GM18511 (cell line): ENCODE data around the gene GABRG3.

Experiments used
- ATAC-seq: cut with Tn5 transposase; IDR thresholded peaks from one replicate; pipeline ENCODE4 v1.9.1; 2021; ENCODE audit warnings: mild to moderate bottlenecking, moderate library complexity; ENCODE audit not compliant: unreplicated experiment

The GABRG3 gene

GRCh38 chr15:26970712-26971210 is at the start of gene GABRG3:
Gene GABRG3, plus strand, starts transcription at chr15:26971181.
- ATAC-seq: no peak

DNA sequence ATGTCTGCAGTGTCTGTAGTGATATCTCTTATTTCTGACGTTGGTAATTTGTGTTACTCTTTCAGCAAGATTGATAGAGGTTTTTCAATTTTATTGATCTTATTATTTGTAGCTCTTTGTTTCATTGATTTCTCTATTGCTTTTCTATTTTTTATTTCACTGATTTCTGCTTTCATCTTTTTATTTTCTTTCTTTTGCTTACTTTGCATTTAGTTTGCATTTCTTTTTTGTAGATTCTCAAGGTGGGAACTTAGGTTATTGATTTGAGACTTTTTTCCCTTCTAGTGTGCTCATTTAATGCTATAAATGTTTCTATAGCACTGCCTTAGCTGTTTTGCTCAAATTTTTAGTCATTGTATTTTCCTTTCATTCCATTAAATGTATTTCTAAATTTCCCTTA is 49.5 kb upstream of the GABRG3 start:
- ATAC-seq: no peak

GRCh38 chr15:26926081-26926480 is 44.9 kb upstream of the GABRG3 start:
- ATAC-seq: no peak

DNA sequence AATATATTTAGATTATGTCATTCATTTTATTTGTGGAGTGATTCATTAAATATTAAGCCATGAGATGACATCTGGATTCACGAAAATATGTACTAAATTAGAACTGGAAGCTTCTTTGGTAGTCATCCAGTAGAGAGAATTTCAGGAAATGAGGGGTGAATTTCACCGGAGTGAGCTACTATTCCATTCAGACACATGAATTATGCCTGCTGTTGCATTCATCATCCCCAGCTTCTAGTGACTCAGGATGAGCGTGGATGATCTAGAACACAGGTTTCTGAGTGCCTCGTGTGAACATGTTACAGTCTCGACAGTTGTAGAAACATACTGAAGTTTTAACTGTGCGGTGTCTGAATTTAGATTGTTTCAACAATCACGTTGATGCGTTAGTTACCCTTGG is 42.9 kb upstream of the GABRG3 start:
- no peak for ATAC-seq

GRCh38 chr15:26929588-26929987 is 41.4 kb upstream of the GABRG3 start:
- ATAC-seq: no peak

GRCh38 chr15:26934848-26935247 is 36.1 kb upstream of the GABRG3 start:
- ATAC-seq: no peak

DNA sequence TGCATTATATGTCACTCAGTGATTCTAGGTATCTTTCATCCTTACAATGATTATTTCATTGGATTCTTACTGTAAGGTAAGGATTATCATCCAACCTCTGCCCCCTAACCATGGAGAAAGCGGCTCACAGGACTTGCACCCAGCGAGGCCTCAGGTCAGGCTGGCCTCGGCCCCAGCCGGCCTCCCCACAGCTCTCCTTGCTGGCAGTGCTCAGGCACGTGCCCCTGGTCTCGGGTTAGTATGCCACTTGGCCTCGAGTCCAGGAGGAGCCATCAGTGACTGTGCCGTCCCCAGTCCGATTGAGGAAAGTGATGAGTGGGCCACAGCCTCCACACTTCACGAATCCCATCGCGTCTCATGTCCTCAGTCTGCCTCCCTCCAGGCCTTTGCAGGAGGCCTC is 35.7 kb upstream of the GABRG3 start:
- no peak for ATAC-seq

DNA sequence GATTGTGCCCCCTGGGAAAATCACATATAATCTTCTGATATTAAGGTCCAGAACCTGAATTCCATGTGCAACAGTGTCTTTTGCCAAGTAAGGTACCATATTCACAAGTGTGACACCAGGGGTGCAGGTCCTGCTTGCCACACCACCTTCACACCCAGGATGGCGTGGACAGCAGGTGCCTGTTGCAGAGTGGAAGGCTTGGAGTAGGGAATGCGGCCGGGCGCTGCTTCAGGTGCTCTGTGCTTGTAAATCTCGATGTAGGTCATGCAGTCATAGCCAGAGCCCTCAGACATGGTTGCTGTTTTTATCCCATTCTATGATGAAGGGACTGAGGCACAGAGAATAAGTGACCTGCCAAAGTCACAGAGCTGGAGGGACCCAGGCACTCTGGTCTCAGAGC is 34.5 kb upstream of the GABRG3 start:
- no peak for ATAC-seq

DNA sequence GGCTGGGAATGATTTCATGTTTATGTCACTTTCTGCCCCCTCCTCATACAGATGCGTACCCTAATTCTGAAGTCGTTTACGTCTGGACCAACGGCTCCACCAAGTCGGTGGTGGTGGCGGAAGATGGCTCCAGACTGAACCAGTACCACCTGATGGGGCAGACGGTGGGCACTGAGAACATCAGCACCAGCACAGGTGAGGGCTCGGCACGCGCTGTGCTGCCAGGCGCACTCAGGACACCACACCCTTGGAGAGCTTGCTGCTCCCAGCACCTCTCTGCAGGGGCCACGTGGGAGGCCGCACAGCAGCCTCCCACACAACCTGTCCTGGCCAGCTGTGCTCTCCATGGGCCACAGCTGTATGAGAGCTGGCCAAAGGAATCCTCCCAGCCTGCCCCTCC is 33.8 kb upstream of the GABRG3 start:
- ATAC-seq: no peak

DNA sequence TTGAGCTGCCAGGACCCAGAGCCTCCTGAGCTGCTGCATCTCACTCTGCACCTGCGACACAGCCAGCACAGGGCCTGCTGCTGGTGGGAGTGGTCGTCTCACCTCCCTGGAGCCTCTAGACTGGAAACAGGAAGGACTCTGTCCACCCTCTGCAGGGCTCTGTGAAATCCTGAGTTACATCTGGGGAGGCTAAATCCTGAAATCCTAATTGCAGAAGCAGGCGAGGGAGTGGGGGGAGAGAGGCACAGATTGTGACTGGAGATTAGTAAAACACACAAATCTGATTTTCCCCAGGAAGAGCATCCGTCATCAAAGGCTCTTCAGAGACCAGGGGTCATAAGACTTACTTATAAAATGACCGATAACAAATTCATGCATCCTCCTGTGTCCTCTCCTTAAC is 31.6 kb upstream of the GABRG3 start:
- ATAC-seq: no peak

GRCh38 chr15:26941489-26941888 is 29.5 kb upstream of the GABRG3 start:
- ATAC-seq: no peak

DNA sequence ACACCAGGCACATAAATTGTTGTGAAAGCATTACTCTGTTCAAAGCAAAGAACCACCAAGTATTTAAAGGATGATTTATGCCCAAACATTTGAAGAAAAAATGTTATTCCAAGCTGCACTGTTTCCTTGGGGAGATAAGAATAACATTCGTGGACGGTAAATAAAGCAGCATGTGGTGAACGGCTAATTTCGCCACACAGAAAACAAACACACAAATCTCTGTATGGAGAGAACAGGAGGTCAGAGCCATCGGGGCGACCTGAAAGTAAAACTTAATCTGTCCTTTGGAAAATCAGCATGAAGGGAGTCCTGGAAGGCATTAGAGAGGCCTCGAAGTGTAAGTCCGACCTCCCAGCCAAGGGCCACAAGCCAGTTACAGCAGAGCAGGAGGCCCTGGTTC is 27.1 kb upstream of the GABRG3 start:
- ATAC-seq: no peak

- no peak for ATAC-seq
Observed at GRCh38 chr15:26945046-26945445, 25.9 kb upstream of the GABRG3 start.

- ATAC-seq: no peak
Observed at GRCh38 chr15:26950001-26950400, 21.0 kb upstream of the GABRG3 start.

GRCh38 chr15:26954403-26954802 is 16.6 kb upstream of the GABRG3 start:
- ATAC-seq: no peak

- no peak for ATAC-seq
Observed at GRCh38 chr15:26967719-26968269, 3.2 kb upstream of the GABRG3 start.

- no peak for ATAC-seq
Observed at GRCh38 chr15:26968806-26969205, 2.2 kb upstream of the GABRG3 start.

DNA sequence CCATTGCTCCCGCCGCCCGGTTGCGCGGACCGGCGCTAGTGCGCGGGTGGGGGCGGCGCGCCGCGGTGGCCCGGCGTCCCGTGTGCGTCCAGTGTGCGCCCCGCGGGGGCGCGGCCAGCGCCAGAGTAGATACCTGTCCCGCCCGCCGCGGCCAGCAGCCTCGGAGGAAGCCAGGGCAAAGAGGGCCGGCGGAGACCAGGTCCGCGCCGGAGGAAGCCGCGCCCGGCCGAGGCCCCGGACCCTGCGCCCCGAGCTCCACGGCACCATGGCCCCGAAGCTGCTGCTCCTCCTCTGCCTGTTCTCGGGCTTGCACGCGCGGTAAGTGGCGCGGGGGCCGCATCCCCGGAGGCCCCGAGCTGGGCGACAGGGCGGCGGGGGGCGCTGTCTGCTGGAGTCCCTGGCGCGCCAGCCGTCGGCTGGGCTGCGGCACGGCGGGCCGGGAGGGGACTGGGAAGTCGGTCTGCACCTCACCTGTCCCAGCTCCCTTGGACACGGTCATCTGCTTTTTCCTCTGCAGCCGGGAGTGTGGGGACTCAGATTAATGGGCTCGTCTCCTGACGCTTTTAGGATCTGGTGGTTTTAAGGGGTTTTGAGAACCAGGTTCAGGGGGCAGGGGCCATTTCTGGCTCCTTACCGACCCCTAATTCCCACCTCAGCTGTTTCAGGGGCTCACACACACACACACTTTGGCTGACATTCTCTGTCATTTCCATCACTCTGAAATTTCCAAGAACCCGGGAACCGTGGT is 464 bp downstream of the GABRG3 start:
- no peak for ATAC-seq

GRCh38 chr15:26972636-26973035 is 1.7 kb downstream of the GABRG3 start:
- no peak for ATAC-seq

DNA sequence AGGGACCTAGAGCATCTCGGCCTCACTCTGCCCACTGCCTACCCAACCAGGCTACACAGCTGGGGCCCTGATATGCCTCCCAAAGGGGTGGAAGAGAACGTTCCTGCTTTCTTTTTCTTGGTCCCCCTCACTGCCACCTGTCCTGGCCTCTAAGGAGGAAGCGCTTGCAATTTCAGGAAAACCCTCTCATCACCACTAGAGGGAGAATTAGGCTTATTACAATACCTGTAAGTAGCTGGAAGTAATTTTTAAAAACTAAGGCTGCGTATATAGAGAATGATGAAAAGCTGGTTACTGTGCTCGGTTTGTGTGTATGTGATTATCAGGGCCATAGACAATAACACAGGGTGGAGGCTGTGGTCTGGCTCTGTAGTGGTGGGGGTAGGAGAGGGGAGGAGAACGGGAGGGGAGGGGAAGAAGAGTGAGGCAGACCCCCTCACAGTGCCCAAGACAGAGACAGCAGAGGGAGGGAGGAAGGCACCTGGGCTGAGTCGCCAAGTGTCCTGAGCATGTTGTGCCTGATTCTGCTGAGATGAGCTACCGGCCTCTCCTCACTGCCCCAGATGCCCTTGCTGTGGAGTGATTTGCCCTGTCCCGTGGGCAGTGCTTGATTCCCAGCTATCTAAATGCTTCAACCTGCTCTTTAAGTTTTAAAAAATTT is 3.3 kb downstream of the GABRG3 start:
- ATAC-seq: no peak

- no peak for ATAC-seq
Observed at GRCh38 chr15:26981492-26981891, 10.5 kb downstream of the GABRG3 start.

GRCh38 chr15:26983822-26984221 is 12.8 kb downstream of the GABRG3 start:
- ATAC-seq: no peak
